Stimulated activated CD4-positive, alpha-beta T cell treated with anti-CD3 and anti-CD28 coated beads, Interleukin-4, amount 100 ng/mL, for 1 hour (primary cell): ENCODE measurements around the gene NFKBIE.

Source experiments
- DNase-seq: peaks from one replicate; pipeline ENCODE4 v3.0.0-alpha.2; 2020

Gene NFKBIE

GRCh38 chr6:44224029-44224964 is 41.1 kb downstream of the NFKBIE start:
- DNase-seq: no peak

- peak; percentile 88 for DNase-seq
These were observed 41.9 kb downstream of the NFKBIE start, which contains the start of gene SLC29A1 for GRCh38 chr6:44223319-44224028. Gene SLC29A1, plus strand, starts transcription at chr6:44223595. Its CDS starts 3,719 bp downstream, at chr6:44227314.

GRCh38 chr6:44222486-44223318 is 42.6 kb downstream of the NFKBIE start:
- no peak for DNase-seq

GRCh38 chr6:44221961-44222335 is 43.4 kb downstream of the NFKBIE start:
- DNase-seq: no peak

GRCh38 chr6:44221291-44221960 is 43.9 kb downstream of the NFKBIE start:
- peak; percentile 70 for DNase-seq

GRCh38 chr6:44220913-44221290 is 44.4 kb downstream of the NFKBIE start:
- DNase-seq: no peak

- no peak for DNase-seq
These were observed 45.3 kb downstream of the NFKBIE start for GRCh38 chr6:44219815-44220784.

- DNase-seq: peak; percentile 18
These were observed 46.1 kb downstream of the NFKBIE start for GRCh38 chr6:44219053-44219814.

GRCh38 chr6:44217332-44218143 is 47.8 kb downstream of the NFKBIE start:
- DNase-seq: no peak

GRCh38 chr6:44216677-44217331 is 48.5 kb downstream of the NFKBIE start, which contains the start of gene MYMX:
Gene MYMX, plus strand, starts transcription at chr6:44216926. Its CDS starts 546 bp downstream, at chr6:44217472.
- no peak for DNase-seq

GRCh38 chr6:44214307-44214706 is 51.0 kb downstream of the NFKBIE start:
- DNase-seq: no peak

- no peak for DNase-seq
These were observed 54.1 kb downstream of the NFKBIE start for GRCh38 chr6:44211284-44211683.
